GM12878 (cell line): ENCODE data around the gene ITCH. TPM values are rescaled to one million over a fixed set of nuclear protein-coding genes. Genes with fewer than 3 reads are reported as not detected.

Source experiments
- ATAC-seq: fragments of 200-7000 bp; cut with Tn5 transposase; 3 replicates; pipeline ENCODE4 v1.9.1; 2020; ENCODE audit warnings: mild to moderate bottlenecking, moderate library complexity
- BruUV-seq: library from RNA; stranded (reverse); fragments of 400-500 nt; replicated peaks from 2 replicates; lab custom pipeline; 2021; lab: Mats Ljungman, UMichigan
- CTCF ChIA-PET: fragments of 300-600 bp; sonication (Branson Sonifier 250); formaldehyde crosslinking; extraction: SDS; loops from one replicate; lab custom pipeline; 2021; ENCODE audit warnings: inconsistent platforms; lab: Yijun Ruan, JAX
- POLR2A ChIA-PET: fragments of 350-600 bp; formaldehyde crosslinking; extraction: SDS; loops from one replicate; lab custom pipeline; 2021; ENCODE audit warnings: inconsistent platforms; lab: Charles Lee
- RAD21 ChIA-PET: fragments of 300-600 bp; sonication (Branson Sonifier 250); formaldehyde crosslinking; loops from one replicate; lab custom pipeline; 2023; ENCODE audit warnings: antibody characterized with exemption; ENCODE audit not compliant: unreplicated experiment; lab: Charles Lee
- SMC1A ChIA-PET: fragments of 300-600 bp; sonication (Branson Sonifier 250); formaldehyde crosslinking; loops from one replicate; lab custom pipeline; 2023; ENCODE audit not compliant: unreplicated experiment, uncharacterized antibody; lab: Charles Lee
- DNase-seq: peaks from one replicate; pipeline ENCODE4 v3.0.0-alpha.2; 2011; ENCODE audit warnings: low read depth, low spot score
- FAIRE-seq: peaks from 3 replicates; lab custom pipeline; 2011; peaks lifted over from hg19 to GRCh38; lab: Jason Lieb, UNC
- H2AFZ ChIP-seq: 2 replicates; pipeline ENCODE4 v1.6.0; 2011; ENCODE audit warnings: low read depth, low read length, control low read depth; ENCODE audit not compliant: control insufficient read depth
- H3K27ac ChIP-seq: 2 replicates; pipeline ENCODE4 v1.5.1; 2011; ENCODE audit warnings: control low read depth; ENCODE audit not compliant: control insufficient read depth, insufficient read depth
- H3K27me3 ChIP-seq, 2 experiments: replicated peaks in 1 of 2; 2 replicates each; pipeline versions ENCODE4 v1.6.0 to v1.6.1; 2011; ENCODE audit warnings: low read length in 1 of 2; ENCODE audit not compliant: control insufficient read depth in 2 of 2, insufficient read depth in 2 of 2
- H3K36me3 ChIP-seq, 2 experiments: 2 replicates each; pipeline ENCODE4 v1.5.1; 2011; ENCODE audit warnings: low read length in 1 of 2; ENCODE audit not compliant: control insufficient read depth in 2 of 2, insufficient read depth in 2 of 2
- H3K4me1 ChIP-seq: 2 replicates; pipeline ENCODE4 v1.6.1; 2011; ENCODE audit warnings: mild to moderate bottlenecking, low read length, moderate library complexity, mixed read lengths; ENCODE audit not compliant: control insufficient read depth, insufficient read depth
- H3K4me2 ChIP-seq: 2 replicates; pipeline ENCODE4 v1.6.0; 2011; ENCODE audit warnings: control low read depth; ENCODE audit not compliant: control insufficient read depth, insufficient read depth
- H3K4me3 ChIP-seq: fragments of 200-600 bp; sonication (generic); 2 replicates; pipeline ENCODE4 v1.5.1; 2016
- H3K79me2 ChIP-seq: 2 replicates; pipeline ENCODE4 v1.6.0; 2011; ENCODE audit warnings: low read length; ENCODE audit not compliant: control insufficient read depth, insufficient read depth
- H3K9ac ChIP-seq: 2 replicates; pipeline ENCODE4 v1.8.0; 2011; ENCODE audit warnings: low read length, control low read depth, mixed read lengths; ENCODE audit not compliant: control insufficient read depth, insufficient read depth
- H3K9me3 ChIP-seq: replicated peaks from 3 replicates; pipeline ENCODE4 v1.5.1; 2011; ENCODE audit warnings: mild to moderate bottlenecking, low read length; ENCODE audit not compliant: control insufficient read depth, insufficient read depth
- H4K20me1 ChIP-seq: 2 replicates; pipeline ENCODE4 v1.6.0; 2011; ENCODE audit not compliant: control insufficient read depth, insufficient read depth
- BACH1 ChIP-seq: fragments of 450-650 bp; IDR thresholded peaks from 2 replicates; pipeline ENCODE4 v1.6.1; 2017; ENCODE audit warnings: mild to moderate bottlenecking, borderline replicate concordance
- BCL3 ChIP-seq: IDR thresholded peaks from 2 replicates; pipeline ENCODE4 v1.6.1; 2011; ENCODE audit warnings: borderline replicate concordance, low read depth, mild to moderate bottlenecking, moderate library complexity, low read length; ENCODE audit not compliant: insufficient read depth, poor library complexity, severe bottlenecking
- CBFB ChIP-seq: IDR thresholded peaks from 2 replicates; pipeline ENCODE4 v1.6.1; 2016; ENCODE audit warnings: antibody characterized with exemption, low read depth
- CHD1 ChIP-seq: IDR thresholded peaks from 2 replicates; pipeline ENCODE4 v1.6.1; 2012; ENCODE audit warnings: low read depth, low read length, improper control_type of control experiment
- CREM ChIP-seq: IDR thresholded peaks from 2 replicates; pipeline ENCODE4 v1.6.1; 2014; ENCODE audit warnings: antibody characterized with exemption, low read depth
- FOXK2 ChIP-seq: fragments of 450-650 bp; IDR thresholded peaks from 2 replicates; pipeline ENCODE4 v1.6.1; 2017; ENCODE audit warnings: mild to moderate bottlenecking, moderate library complexity
- HDAC6 ChIP-seq: fragments of 200-600 bp; sonication (generic); IDR thresholded peaks from one replicate; pipeline ENCODE4 v1.8.0; 2017; ENCODE audit warnings: antibody characterized with exemption; ENCODE audit not compliant: unreplicated experiment
- HDGF ChIP-seq: fragments of 450-650 bp; IDR thresholded peaks from 2 replicates; pipeline ENCODE4 v1.6.1; 2016; ENCODE audit warnings: antibody characterized with exemption
- KDM1A ChIP-seq: fragments of 200-600 bp; sonication (generic); IDR thresholded peaks from 2 replicates; pipeline ENCODE4 v1.6.1; 2016; ENCODE audit warnings: borderline replicate concordance
- MEF2B ChIP-seq: fragments of 450-650 bp; IDR thresholded peaks from 2 replicates; pipeline ENCODE4 v1.6.1; 2018; ENCODE audit warnings: mild to moderate bottlenecking, moderate library complexity; ENCODE audit not compliant: partially characterized antibody, poor library complexity, severe bottlenecking
- NR2F1 ChIP-seq: fragments of 450-650 bp; conservative IDR thresholded peaks from 2 replicates; pipeline ENCODE4 v1.6.1; 2017; ENCODE audit warnings: mild to moderate bottlenecking
- PAX5 ChIP-seq: IDR thresholded peaks from 2 replicates; pipeline ENCODE4 v1.6.1; 2011; ENCODE audit warnings: low read depth, low read length, borderline replicate concordance
- SMAD5 ChIP-seq: IDR thresholded peaks from 2 replicates; pipeline ENCODE4 v1.6.1; 2016; ENCODE audit warnings: antibody characterized with exemption, low read depth
- ZNF384 ChIP-seq: IDR thresholded peaks from 2 replicates; pipeline ENCODE4 v1.6.1; 2012; ENCODE audit warnings: low read depth, mild to moderate bottlenecking, low read length, improper control_type of control experiment, borderline replicate concordance
- WGBS: methylation state at CpG from one replicate; pipeline ENCODE4 v1.1.6; 2016; ENCODE audit warnings: low lambda C conversion rate; ENCODE audit not compliant: insufficient replicate concordance, insufficient coverage; ENCODE audit errors: missing lambda C conversion rate; 5-methylcytosine and 5-hydroxymethylcytosine counted together
- in situ Hi-C: fragments of 300-500 bp; cut with MboI; formaldehyde crosslinking; loops from 9 replicates; pipeline ENCODE4 v1.14.3; 2018; ENCODE audit warnings: mixed read lengths
- intact Hi-C: fragments of 100-400 bp; cut with micrococcal nuclease; formaldehyde crosslinking; loops from one replicate; pipeline ENCODE4 v1.14.2; 2022; ENCODE audit not compliant: unreplicated experiment
- polyA plus RNA-seq, 11 experiments: library from polyadenylated mRNA; depleted of rRNA in 4 of 11; unstranded in 6 of 11; stranded (reverse) in 5 of 11; fragments of >200 nt; fragmentation: Nextera tagmentation in 4 of 11; fragmentation: Illumina TruSeq in 1 of 11; extraction: Ambion mirVana in 4 of 11; extraction: Trizol in 1 of 11; gene quantifications; 1 replicate in 1 of 11; 2 replicates in 10 of 11; pipeline versions ENCODE4 v1.2.1 to v1.2.3, GENCODE V29; 2011 to 2016; ENCODE audit warnings: inconsistent platforms in 2 of 11, missing spikeins in 2 of 11, low read depth in 1 of 11
- total RNA-seq, 4 experiments: library from RNA; depleted of rRNA in 3 of 4; stranded (reverse); fragments of >200 nt in 3 of 4; fragmentation: Illumina TruSeq in 1 of 4; extraction: Trizol in 1 of 4; gene quantifications; 2 replicates each; pipeline versions ENCODE4 v1.2.1 to v1.2.3, GENCODE V29; 2013 to 2021

ITCH gene
- total and polyA plus RNA-seq, 10 of the 15 experiments (the other 5 are each of a cell fraction or from before 2014, with no cell fraction given): 7.5 to 46.1 (median 21.5) TPM

- ATAC-seq: peak; percentile 23; the same call in 2 of the 3 replicates
- intact Hi-C loops: loop anchor here (5.0 kb wide), 1 partner anchor 39 kb away; no protein-coding TSS in a partner anchor
- H3K9ac ChIP-seq: no peak overlapping the region
- WGBS: 88% methylated on average over 5 of the region's 5 CpGs
- H3K4me1 ChIP-seq: peaks cover 15% of the 10 kb centered on the region
- H3K27me3 ChIP-seq: no peaks in the 10 kb centered on the region
- H3K4me2 ChIP-seq: peak overlapping the region; percentile 30; the same call in 1 of the 2 replicates
- no peak overlapping the region for H3K27ac ChIP-seq
- peaks cover 4% of the 10 kb centered on the region for H4K20me1 ChIP-seq
- no peak overlapping the region for H2AFZ ChIP-seq
- BruUV-seq: no TSS peak
- TF ChIP-seq CBFB: no peak
- no peak for TF ChIP-seq HDGF
- TF ChIP-seq, all 136 proteins: peak for 0
- Histone ChIP-seq H3K36me3 (peaks cover 0 to 2% of the 10 kb centered on the region in 2 experiments; a peak in 1 of 4 replicates), H3K79me2 (peaks cover 6% of the 10 kb centered on the region), H3K9me3 (no peaks in the 10 kb centered on the region), H3K4me3 (no peak overlapping the region)
- in situ Hi-C loops: no loop called here
- no peak for FAIRE-seq
- ChIA-PET SMC1A (interaction anchor here (0.5 to 2.1 kb wide), 3 partner anchors 9 to 232 kb away, joined by 4 to 10 read pairs (median 4); partner anchors contain the start of gene ITCH), POLR2A (no interaction called here), RAD21 (interaction anchor here (1.0 to 2.0 kb wide), 2 partner anchors 37 to 63 kb away, joined by 4 to 9 read pairs; no protein-coding TSS in a partner anchor), CTCF (interaction anchor here (0.5 to 2.8 kb wide), 4 partner anchors 25 to 260 kb away, joined by 3 to 10 read pairs (median 4); no protein-coding TSS in a partner anchor)
- no peak for DNase-seq
These were observed 12.9 kb downstream of the ITCH start for GRCh38 chr20:34375977-34376430.

GRCh38 chr20:34377072-34377847 is 14.2 kb downstream of the ITCH start:
- Histone ChIP-seq H3K4me2 (peak overlapping the region; percentile 72), H3K79me2 (peaks cover 7% of the 10 kb centered on the region), H4K20me1 (peaks cover 4% of the 10 kb centered on the region), H3K27ac (no peak overlapping the region), H3K9me3 (no peaks in the 10 kb centered on the region), H3K36me3 (peaks cover 0 to 2% of the 10 kb centered on the region in 2 experiments; a peak in 1 of 4 replicates), H3K27me3 (no peaks in the 10 kb centered on the region), H2AFZ (no peak overlapping the region), H3K9ac (no peak overlapping the region), H3K4me3 (no peak overlapping the region), H3K4me1 (peaks cover 15% of the 10 kb centered on the region)
- BruUV-seq: no TSS peak
- intact Hi-C loops (loop anchor here (5.0 kb wide), 1 partner anchor 40 kb away; no protein-coding TSS in a partner anchor), in situ Hi-C loops (no loop called here)
- ATAC-seq: peak; percentile 96
- RAD21 ChIA-PET: interaction anchor here (0.8 to 2.0 kb wide), 2 partner anchors 11 to 65 kb away, joined by 4 to 9 read pairs; no protein-coding TSS in a partner anchor
- CTCF ChIA-PET: interaction anchor here (1.4 to 2.8 kb wide), 2 partner anchors 35 to 64 kb away, joined by 3 to 10 read pairs; no protein-coding TSS in a partner anchor
- POLR2A ChIA-PET: interaction anchor here (0.6 kb wide), 1 partner anchor 9 kb away, joined by 3 read pairs; no protein-coding TSS in a partner anchor
- peak; percentile 90 for FAIRE-seq
- DNase-seq: peak; percentile 72
- SMC1A ChIA-PET: interaction anchor here (0.8 to 3.0 kb wide), 3 partner anchors 11 to 39 kb away, joined by 3 to 10 read pairs (median 8); no protein-coding TSS in a partner anchor
- 31% methylated on average over 16 of the region's 16 CpGs for WGBS
- TF ChIP-seq FOXK2 (no peak), ZNF384 (no peak), PAX5 (peak; percentile 96), CREM (0 out of 2 replicates have a peak, but pooled peaks have one; percentile 24), MEF2B (peak; percentile 44), SMAD5 (no peak), HDAC6 (no peak), BACH1 (peak; percentile 39; the same call in 1 of the 2 replicates), NR2F1 (peak; percentile 82), CHD1 (no peak), KDM1A (no peak), BCL3 (peak; percentile 31)
